HG03460 (cell line): ENCODE measurements around the gene NDUFS5.
"Not testable (repeated sequence)": the region's sequence is repeated elsewhere in the genome, so short reads cannot be mapped to it uniquely, and the experiment has no call there.

Experiments used
- ATAC-seq: cut with Tn5 transposase; IDR thresholded peaks from one replicate; pipeline ENCODE4 v1.9.1; 2021; ENCODE audit not compliant: unreplicated experiment

Gene NDUFS5

DNA sequence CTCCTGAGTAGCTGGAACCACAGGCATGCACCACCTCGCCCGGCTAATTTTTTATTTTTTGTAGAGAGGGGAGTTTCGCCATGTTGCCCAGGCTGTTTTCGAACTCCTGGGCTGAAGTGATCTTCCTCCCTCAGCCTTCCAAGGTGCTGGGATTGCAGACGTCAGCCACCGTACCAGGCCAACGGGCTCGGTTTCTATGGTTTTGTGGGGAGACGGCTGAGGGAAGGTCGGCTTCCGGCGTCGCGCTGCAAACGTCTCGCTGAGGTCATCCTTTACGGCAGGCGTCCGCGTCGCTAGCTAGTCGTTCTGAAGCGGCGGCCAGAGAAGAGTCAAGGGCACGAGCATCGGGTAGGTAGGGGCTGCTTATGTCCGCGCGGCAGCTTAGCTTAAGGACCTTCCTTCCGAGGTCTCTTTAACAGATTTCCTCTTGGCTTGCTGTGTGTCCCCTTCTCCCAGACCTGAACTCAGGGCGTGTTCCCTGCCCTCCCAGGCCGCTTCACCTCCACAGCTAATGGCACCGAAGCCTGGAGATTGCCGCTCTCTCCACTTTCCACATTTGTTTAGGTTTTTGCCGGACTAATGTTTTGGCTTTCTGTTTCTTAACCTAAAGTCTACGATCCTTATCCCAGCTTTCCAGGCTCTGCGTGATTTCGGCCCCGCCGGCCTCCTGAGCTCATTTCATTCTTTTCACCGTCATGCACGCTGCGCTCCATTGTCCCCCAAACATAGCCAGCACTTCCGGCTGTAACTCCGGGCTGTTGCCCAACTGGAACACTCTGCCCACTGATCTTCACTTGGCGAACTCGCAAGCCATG is at the start of gene NDUFS5:
NDUFS5 (plus strand) TSS at position 300 of the 815 bp plus-strand sequence. CDS start 2,375 bp downstream, outside the sequence.
- ATAC-seq = peak; percentile 73

DNA sequence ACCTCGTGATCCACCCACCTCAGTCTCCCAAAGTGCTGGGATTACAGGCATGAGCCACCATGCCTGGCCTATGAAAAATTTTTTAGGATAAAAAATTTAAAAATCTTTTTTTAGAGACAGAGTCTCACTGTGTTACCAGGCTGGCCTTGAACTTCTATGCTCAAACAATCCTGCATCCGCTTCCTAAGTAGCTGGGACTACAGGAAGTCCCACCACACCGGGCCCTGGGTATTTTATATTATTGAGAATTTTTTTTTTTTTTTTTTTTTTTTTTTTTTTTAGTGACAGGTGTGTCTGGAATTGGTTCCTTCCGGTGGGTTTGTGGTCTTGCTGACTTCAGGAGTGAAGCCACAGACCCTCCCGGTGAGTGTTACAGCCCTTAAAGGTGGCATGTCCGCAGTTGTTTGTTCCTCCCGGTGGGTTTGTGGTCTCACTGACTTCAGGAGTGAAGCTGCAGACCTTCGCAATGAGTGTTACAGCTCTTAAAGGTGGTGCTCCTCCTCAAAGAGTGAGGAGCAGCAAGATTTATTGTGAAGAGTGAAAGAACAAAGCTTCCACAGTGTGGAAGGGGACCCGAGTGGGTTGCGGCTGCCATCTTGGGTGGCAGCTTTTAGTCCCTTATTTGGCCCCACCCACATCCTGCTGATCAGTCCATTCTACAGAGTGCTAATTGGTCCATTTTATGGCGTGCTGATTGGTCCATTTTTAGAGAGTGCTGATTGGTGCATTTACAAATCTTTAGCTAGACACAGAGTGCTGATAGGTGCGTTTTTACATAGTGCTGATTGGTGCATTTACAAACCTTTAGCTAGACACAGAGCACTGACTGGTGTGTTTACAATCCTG is 48.5 kb upstream of the NDUFS5 start:
- ATAC-seq = not testable (repeated sequence)

GRCh38 chr1:38978245-38978542 is 48.0 kb upstream of the NDUFS5 start:
- ATAC-seq = not testable (repeated sequence)

DNA sequence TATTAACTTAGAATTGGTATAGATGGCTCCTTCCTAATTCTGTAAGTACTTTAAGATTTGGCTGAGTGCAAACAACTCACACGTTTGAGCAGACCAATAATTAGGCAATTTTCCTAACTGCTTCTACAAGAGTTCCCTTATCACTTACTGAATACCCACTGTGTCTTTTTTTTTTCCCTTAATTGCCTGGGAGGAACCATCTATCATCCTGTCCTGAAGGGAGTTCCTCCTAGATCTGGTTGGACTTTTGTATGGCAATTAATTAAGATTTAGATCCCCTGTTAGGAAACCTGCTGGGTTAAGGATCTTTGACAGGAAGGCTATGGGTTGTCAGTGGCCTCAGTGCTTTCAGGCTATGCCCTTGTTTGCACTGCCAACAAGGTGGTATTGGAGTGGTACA is 46.8 kb upstream of the NDUFS5 start:
- not testable (repeated sequence) for ATAC-seq

- no peak for ATAC-seq
These were observed 36.2 kb upstream of the NDUFS5 start for GRCh38 chr1:38989979-38990378.

DNA sequence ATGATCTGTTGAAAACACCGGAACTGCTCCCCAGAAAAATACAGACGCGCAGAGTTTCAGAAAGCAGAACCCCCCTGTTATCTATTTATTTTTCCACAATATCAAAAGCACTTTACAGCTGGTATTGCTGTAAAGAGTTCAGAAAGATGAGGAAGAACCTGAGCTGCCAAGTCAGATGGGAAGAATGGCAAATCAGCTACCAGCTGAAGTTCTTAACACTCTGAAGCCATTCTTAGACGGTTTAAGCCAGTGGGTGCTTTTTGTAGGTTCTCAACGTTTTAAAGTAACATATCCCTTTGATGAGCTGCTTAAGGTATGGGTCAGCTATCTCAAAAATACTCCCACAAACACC is 35.8 kb upstream of the NDUFS5 start:
- no peak for ATAC-seq

GRCh38 chr1:38990738-38991637 is 35.2 kb upstream of the NDUFS5 start, which contains the start of gene AKIRIN1:
TSS of gene AKIRIN1 (plus strand) at chr1:38991276. CDS start at chr1:38991381, 105 bp downstream.
- peak; percentile 90 for ATAC-seq

- ATAC-seq = peak; percentile 10
These were observed 34.3 kb upstream of the NDUFS5 start for GRCh38 chr1:38991638-38992411.

- no peak for ATAC-seq
These were observed 33.6 kb upstream of the NDUFS5 start for GRCh38 chr1:38992412-38993111.

- no peak for ATAC-seq
These were observed 32.0 kb upstream of the NDUFS5 start for GRCh38 chr1:38994196-38994595.

DNA sequence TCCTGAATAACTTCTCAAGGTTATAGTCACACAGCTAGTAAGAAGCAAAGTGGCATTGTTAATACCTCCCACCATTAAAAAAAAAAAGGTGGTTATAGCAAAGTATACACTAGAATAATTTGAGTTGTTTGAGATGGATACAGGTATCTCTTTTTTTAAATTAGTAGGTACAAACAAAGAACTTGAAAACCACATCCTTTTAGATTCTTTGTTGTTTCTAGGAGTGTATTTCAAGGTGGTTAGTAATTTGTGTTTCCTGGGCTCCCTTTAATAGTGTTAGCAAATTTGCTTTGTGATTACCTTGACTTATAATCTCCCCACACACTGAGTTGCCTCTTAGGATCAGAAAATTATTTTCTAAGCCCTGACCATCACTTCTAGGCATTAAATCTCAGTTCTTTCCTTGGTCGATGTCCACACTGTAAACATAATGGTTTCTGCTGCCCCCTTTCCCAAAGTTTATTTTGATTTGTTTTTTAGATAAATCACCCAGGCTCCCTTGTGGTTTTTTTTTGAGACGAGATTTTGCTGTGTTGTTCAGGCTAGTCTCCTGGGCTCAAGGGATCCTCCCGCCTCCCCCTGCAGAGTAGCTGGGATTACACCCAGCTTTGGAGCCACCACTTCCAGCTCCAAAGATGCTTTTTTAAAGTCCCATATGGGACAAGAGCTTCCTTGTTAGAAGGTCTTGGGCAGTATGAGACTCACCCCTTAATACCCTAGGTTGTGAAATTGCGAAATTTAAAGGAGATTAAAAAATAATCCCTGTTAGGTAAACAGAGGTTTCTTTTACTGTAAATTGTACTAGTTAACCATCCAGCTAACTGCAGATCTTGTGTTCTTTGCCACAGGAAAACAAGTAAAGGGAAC is 28.9 kb upstream of the NDUFS5 start:
- no peak for ATAC-seq

DNA sequence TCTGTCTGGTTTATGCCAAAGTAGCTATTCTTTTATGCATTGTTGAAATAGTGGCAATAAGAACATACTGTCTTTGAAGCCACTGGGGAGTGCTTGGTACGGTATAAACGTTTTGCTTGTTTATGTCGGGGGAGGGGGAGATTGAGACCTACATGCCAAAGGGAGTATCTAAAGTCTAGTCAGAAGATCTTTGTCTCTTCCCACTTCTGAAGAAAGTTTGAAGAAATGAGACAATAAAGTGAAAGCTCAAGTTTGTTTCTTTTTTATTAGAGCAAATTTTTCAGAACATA is 28.3 kb upstream of the NDUFS5 start:
- ATAC-seq = no peak

- no peak for ATAC-seq
These were observed 24.4 kb upstream of the NDUFS5 start for GRCh38 chr1:39001516-39002421.

GRCh38 chr1:39003281-39003680 is 22.9 kb upstream of the NDUFS5 start:
- no peak for ATAC-seq

- ATAC-seq = no peak
These were observed 22.4 kb upstream of the NDUFS5 start for GRCh38 chr1:39003794-39004193.

- ATAC-seq = no peak
These were observed 19.9 kb upstream of the NDUFS5 start for GRCh38 chr1:39006287-39006686.

- no peak for ATAC-seq
These were observed 19.2 kb upstream of the NDUFS5 start for GRCh38 chr1:39006726-39007645.
